Tibial nerve (tissue), 4 donors: ENCODE measurements around the gene ITGA4. TPM values are rescaled to one million over a fixed set of nuclear protein-coding genes. Genes with fewer than 3 reads are reported as not detected.

ENCODE experiments used
- DNase-seq, 2 donors: peaks; one replicate each; pipeline ENCODE4 v3.0.0-alpha.2; 2019; ENCODE audit warnings: low spot score in 2 of 2
- H3K27ac ChIP-seq, 4 donors: fragments of 200-600 bp; sonication (generic) in 3 of 4; one replicate each; pipeline ENCODE4 v1.5.1; 2017 to 2019; ENCODE audit warnings: mild to moderate bottlenecking in 1 of 4
- H3K27me3 ChIP-seq, 2 donors: fragments of 200-600 bp; sonication (generic) in 1 of 2; one replicate each; pipeline versions ENCODE4 v1.5.1 to v1.6.0; 2017 to 2019
- H3K36me3 ChIP-seq, 3 donors: fragments of 200-600 bp; sonication (generic); one replicate each; pipeline ENCODE4 v1.5.1; 2018 to 2019
- H3K4me1 ChIP-seq, 4 donors: fragments of 200-600 bp; sonication (generic) in 3 of 4; one replicate each; pipeline ENCODE4 v1.5.1; 2017 to 2019
- H3K4me3 ChIP-seq, 4 donors: fragments of 200-600 bp; sonication (generic) in 3 of 4; one replicate each; pipeline ENCODE4 v1.5.1; 2017 to 2019; ENCODE audit warnings: mild to moderate bottlenecking in 1 of 4, moderate library complexity in 1 of 4
- H3K9me3 ChIP-seq, 4 donors: fragments of 200-600 bp; sonication (generic) in 3 of 4; one replicate each; pipeline ENCODE4 v1.5.1; 2017 to 2019
- EP300 ChIP-seq, 2 donors: sonication (generic); formaldehyde crosslinking; IDR thresholded peaks; one replicate each; pipeline ENCODE4 v1.6.1; 2017; ENCODE audit warnings: antibody characterized with exemption in 2 of 2, mild to moderate bottlenecking in 1 of 2
- POLR2A ChIP-seq, 2 donors: fragments of 450-650 bp; IDR thresholded peaks; one replicate each; pipeline ENCODE4 v1.6.1; 2017; ENCODE audit warnings: antibody characterized with exemption in 2 of 2, mild to moderate bottlenecking in 2 of 2, moderate library complexity in 2 of 2
- WGBS, 2 donors: methylation state at CpG; one replicate each; pipeline ENCODE4 v1.1.5; 2018; 5-methylcytosine and 5-hydroxymethylcytosine counted together
- total RNA-seq, 4 donors: library from RNA; depleted of rRNA; stranded (reverse); fragments of >200 nt; gene quantifications; one replicate each; pipeline ENCODE4 v1.1.0, GENCODE V29; 2016
- TF ChIP-seq, protein P1 (sequence below), 5 experiments: fragments of 200-600 bp in 3 of 5; fragments of 450-650 bp in 2 of 5; sonication (generic) in 3 of 5; IDR thresholded peaks; one replicate each; pipeline ENCODE4 v1.5.1; 2016 to 2019; ENCODE audit warnings: antibody characterized with exemption in 5 of 5, mild to moderate bottlenecking in 3 of 5, moderate library complexity in 2 of 5

Gene ITGA4
- total RNA-seq, 4 donors from 2014 or later: 8.0 to 10.7 (median 9.0) TPM

DNA sequence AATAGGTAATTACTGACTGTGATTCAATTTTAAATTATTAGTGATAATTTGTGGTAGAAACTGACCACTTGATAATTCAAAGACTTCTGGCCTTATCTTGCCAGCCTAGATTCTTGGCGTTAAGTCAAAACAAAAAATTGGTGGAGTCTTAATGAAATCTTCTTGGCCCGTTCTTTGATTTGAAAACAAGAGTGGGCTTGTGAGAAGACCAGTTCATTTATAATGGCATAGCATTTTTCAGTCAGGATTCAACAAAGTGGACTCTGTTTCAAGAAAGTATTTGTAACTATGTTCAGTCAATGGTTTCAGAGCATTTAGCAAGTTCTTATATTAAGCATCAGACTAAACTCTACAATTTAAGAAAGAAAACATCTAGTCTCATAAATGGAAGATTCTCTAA is 26.0 kb downstream of the ITGA4 start:
- no peak for DNase-seq
- Histone ChIP-seq H3K9me3 (no peaks in the 10 kb centered on the region), H3K4me3 (no peak overlapping the region), H3K4me1 (peaks cover 0 to 3% (median 0%) of the 10 kb centered on the region in 4 donors), H3K27ac (no peak overlapping the region), H3K27me3 (no peaks in the 10 kb centered on the region), H3K36me3 (no peaks in the 10 kb centered on the region)
- WGBS, 2 donors: 53 to 66% methylated on average over 2 of the region's 2 CpGs
- TF ChIP-seq, protein P1, sequence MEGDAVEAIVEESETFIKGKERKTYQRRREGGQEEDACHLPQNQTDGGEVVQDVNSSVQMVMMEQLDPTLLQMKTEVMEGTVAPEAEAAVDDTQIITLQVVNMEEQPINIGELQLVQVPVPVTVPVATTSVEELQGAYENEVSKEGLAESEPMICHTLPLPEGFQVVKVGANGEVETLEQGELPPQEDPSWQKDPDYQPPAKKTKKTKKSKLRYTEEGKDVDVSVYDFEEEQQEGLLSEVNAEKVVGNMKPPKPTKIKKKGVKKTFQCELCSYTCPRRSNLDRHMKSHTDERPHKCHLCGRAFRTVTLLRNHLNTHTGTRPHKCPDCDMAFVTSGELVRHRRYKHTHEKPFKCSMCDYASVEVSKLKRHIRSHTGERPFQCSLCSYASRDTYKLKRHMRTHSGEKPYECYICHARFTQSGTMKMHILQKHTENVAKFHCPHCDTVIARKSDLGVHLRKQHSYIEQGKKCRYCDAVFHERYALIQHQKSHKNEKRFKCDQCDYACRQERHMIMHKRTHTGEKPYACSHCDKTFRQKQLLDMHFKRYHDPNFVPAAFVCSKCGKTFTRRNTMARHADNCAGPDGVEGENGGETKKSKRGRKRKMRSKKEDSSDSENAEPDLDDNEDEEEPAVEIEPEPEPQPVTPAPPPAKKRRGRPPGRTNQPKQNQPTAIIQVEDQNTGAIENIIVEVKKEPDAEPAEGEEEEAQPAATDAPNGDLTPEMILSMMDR (IDR thresholded peaks at IDR 0.05): no peak

- no peak for DNase-seq
- WGBS, 2 donors: 68 to 71% methylated on average over 1 of the region's 1 CpG
- no peaks in the 10 kb centered on the region for H3K27me3 ChIP-seq
- H3K9me3 ChIP-seq: no peaks in the 10 kb centered on the region
- H3K4me1 ChIP-seq: peaks cover 0 to 3% (median 0%) of the 10 kb centered on the region in 4 donors
- no peak overlapping the region for H3K4me3 ChIP-seq
- no peak for TF ChIP-seq EP300 (IDR thresholded peaks at IDR 0.05)
- TF ChIP-seq, protein P1 (IDR thresholded peaks at IDR 0.05): no peak
- no peak for TF ChIP-seq POLR2A (IDR thresholded peaks at IDR 0.05)
- peak overlapping the region in 1 of 4 donors; percentile 65 for H3K27ac ChIP-seq
- no peaks in the 10 kb centered on the region for H3K36me3 ChIP-seq
Observed at GRCh38 chr2:181483876-181484275, 26.7 kb downstream of the ITGA4 start.

DNA sequence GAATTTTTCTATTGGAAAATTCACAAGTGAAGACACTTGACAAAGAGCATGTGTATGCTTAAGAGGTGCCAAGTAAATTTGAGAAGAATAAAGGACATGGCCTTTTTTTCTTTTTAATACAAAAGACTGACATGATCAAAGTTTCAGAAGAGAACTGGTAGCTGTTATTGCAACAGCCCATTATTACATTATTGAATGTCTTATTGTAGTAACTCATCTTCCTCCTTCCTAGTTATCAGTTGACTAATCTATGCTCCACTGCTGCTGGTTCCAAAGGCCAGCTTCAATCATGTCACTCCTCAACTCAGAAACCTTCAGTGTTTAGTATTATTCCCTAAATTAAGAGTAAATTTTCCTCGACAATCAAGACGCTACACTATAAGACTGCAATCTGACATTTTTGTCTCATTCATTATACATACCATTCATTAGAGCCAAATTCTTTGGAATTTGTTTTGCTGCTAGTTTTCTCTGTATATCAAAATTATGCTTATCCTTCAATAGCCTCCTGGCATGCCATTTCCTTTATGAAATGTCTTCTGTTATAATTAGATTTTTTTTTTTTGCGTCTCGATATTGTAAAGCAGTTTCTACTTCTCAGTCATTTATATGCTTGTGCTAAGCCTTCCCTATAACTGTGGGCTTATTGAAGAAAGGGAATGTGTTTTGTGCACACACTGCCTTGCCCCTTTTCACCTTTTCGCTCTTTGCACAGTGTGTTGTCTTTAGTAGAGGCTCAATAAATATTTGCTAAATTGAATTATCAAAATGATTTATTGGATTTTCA is 27.9 kb downstream of the ITGA4 start:
- Histone ChIP-seq H3K27me3 (no peaks in the 10 kb centered on the region), H3K4me1 (peaks cover 0 to 3% (median 0%) of the 10 kb centered on the region in 4 donors), H3K36me3 (no peaks in the 10 kb centered on the region), H3K9me3 (no peaks in the 10 kb centered on the region), H3K4me3 (no peak overlapping the region), H3K27ac (no peak overlapping the region)
- DNase-seq: no peak
- TF ChIP-seq POLR2A (IDR thresholded peaks at IDR 0.05): no peak
- TF ChIP-seq EP300 (IDR thresholded peaks at IDR 0.05): no peak
- TF ChIP-seq, protein P1 (IDR thresholded peaks at IDR 0.05): no peak
- WGBS, 2 donors: 49 to 52% methylated on average over 5 of the region's 5 CpGs

DNA sequence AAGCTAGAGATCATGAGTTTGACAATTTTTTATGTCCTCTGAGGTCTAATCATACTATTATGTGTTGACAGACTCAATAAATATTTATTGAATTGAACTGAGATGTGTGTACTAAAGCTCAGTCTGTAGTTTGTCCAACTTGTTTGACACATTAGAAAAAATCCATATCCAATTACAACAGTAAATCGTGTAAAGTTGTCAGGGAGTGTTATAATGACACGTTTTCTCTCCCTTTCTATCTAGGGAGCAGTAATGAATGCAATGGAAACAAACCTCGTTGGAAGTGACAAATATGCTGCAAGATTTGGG is 28.4 kb downstream of the ITGA4 start:
- Histone ChIP-seq H3K4me1 (peaks cover 0 to 3% (median 0%) of the 10 kb centered on the region in 4 donors), H3K36me3 (no peaks in the 10 kb centered on the region), H3K27me3 (no peaks in the 10 kb centered on the region), H3K9me3 (no peaks in the 10 kb centered on the region), H3K27ac (no peak overlapping the region), H3K4me3 (no peak overlapping the region)
- WGBS, 2 donors: 54 to 59% methylated on average over 3 of the region's 3 CpGs
- no peak for DNase-seq
- TF ChIP-seq POLR2A (IDR thresholded peaks at IDR 0.05) (no peak), EP300 (IDR thresholded peaks at IDR 0.05) (no peak)
- TF ChIP-seq, protein P1 (IDR thresholded peaks at IDR 0.05): no peak

GRCh38 chr2:181499231-181499630 is 42.0 kb downstream of the ITGA4 start:
- Histone ChIP-seq H3K9me3 (no peaks in the 10 kb centered on the region), H3K4me3 (no peak overlapping the region), H3K36me3 (no peaks in the 10 kb centered on the region), H3K27me3 (no peaks in the 10 kb centered on the region), H3K27ac (no peak overlapping the region), H3K4me1 (no peaks in the 10 kb centered on the region)
- no peak for TF ChIP-seq POLR2A (IDR thresholded peaks at IDR 0.05)
- TF ChIP-seq, protein P1 (IDR thresholded peaks at IDR 0.05): no peak
- TF ChIP-seq EP300 (IDR thresholded peaks at IDR 0.05): no peak
- WGBS, 2 donors: 52% methylated on average over 4 of the region's 4 CpGs
- no peak for DNase-seq
